GF-D8 (cell line): ENCODE results near the gene FBXO36.
A peak's percentile ranks its signal among the peaks of the same experiment; 100 is the strongest.
"Not testable (repeated sequence)": the region's sequence is repeated elsewhere in the genome, so short reads cannot be mapped to it uniquely, and the experiment has no call there.

Experiments
- DNase-seq: peaks from one replicate; lab custom pipeline; 2025; lab: John Stamatoyannopoulos, UW

The FBXO36 gene

GRCh38 chr2:229910832-229911412, 11.4 kb upstream of the FBXO36 start:
- no peak for DNase-seq

- peak; percentile 26 for DNase-seq
These were observed 8.1 kb upstream of the FBXO36 start for GRCh38 chr2:229914171-229914570.

- no peak for DNase-seq
These were observed 4.5 kb upstream of the FBXO36 start for GRCh38 chr2:229917793-229918192.

GRCh38 chr2:229920011-229920641, 2.2 kb upstream of the FBXO36 start:
- DNase-seq = no peak

GRCh38 chr2:229921101-229921891, 1.0 kb upstream of the FBXO36 start:
- no peak for DNase-seq

- DNase-seq = peak; percentile 86
These were observed 333 bp upstream of the FBXO36 start, which contains the start of gene TRIP12 for GRCh38 chr2:229921892-229922448. TSS of gene TRIP12 (minus strand) at chr2:229922009. CDS start at chr2:229880079, 41,930 bp downstream.

GRCh38 chr2:229924541-229924940, 2.2 kb downstream of the FBXO36 start:
- not testable (repeated sequence) for DNase-seq

GRCh38 chr2:229925201-229925600, 2.9 kb downstream of the FBXO36 start:
- DNase-seq = no peak

GRCh38 chr2:229927817-229928321, 5.6 kb downstream of the FBXO36 start:
- DNase-seq = no peak

GRCh38 chr2:229930656-229931055, 8.4 kb downstream of the FBXO36 start:
- DNase-seq = no peak

GRCh38 chr2:229931241-229931640, 8.9 kb downstream of the FBXO36 start:
- DNase-seq = no peak

GRCh38 chr2:229937537-229937936, 15.2 kb downstream of the FBXO36 start:
- DNase-seq = no peak

GRCh38 chr2:229942671-229943070, 20.4 kb downstream of the FBXO36 start:
- DNase-seq = no peak

- no peak for DNase-seq
These were observed 20.9 kb downstream of the FBXO36 start for GRCh38 chr2:229943171-229943570.

- peak; percentile 11 for DNase-seq
These were observed 21.6 kb downstream of the FBXO36 start for GRCh38 chr2:229943770-229944449.

GRCh38 chr2:229945975-229946374, 23.7 kb downstream of the FBXO36 start:
- DNase-seq = no peak

- no peak for DNase-seq
These were observed 25.2 kb downstream of the FBXO36 start for GRCh38 chr2:229947544-229947943.

- no peak for DNase-seq
These were observed 30.0 kb downstream of the FBXO36 start for GRCh38 chr2:229952256-229952835.

GRCh38 chr2:229955663-229956062, 33.4 kb downstream of the FBXO36 start:
- DNase-seq = no peak

- no peak for DNase-seq
These were observed 34.2 kb downstream of the FBXO36 start for GRCh38 chr2:229956491-229956890.

- DNase-seq = not testable (repeated sequence)
These were observed 41.3 kb downstream of the FBXO36 start for GRCh38 chr2:229963596-229963995.

- no peak for DNase-seq
These were observed 47.6 kb downstream of the FBXO36 start for GRCh38 chr2:229969921-229970320.
